GM12872 (cell line): Measurements from ENCODE around the gene TCERG1L.

Experiments used
- CTCF ChIP-seq: IDR thresholded peaks from 3 replicates; pipeline ENCODE4 v1.5.1; 2011; ENCODE audit warnings: low read depth, mild to moderate bottlenecking, low read length, moderate library complexity; ENCODE audit not compliant: insufficient read depth

The TCERG1L gene

DNA sequence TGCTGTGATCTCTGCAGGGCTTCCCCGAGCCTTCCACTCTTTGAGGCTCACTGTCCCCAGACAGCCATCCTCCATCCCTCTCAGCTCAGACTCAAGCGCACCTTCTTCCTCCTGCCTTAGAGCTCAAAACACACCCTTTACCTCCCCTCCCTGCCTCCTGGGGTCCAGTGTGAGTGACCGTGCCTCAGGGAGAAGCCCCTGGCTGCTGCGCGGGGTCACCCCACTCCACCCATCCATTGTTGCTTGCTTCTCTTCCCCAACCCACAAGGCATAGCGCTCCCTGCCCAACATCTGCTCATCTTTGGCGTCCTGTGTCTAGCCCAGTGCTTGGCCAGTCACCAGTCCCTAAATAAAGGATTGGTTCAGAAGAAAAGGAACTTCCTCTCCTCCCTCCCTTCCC lies 170.3 kb downstream of the TCERG1L start:
- no peak for TF ChIP-seq CTCF

DNA sequence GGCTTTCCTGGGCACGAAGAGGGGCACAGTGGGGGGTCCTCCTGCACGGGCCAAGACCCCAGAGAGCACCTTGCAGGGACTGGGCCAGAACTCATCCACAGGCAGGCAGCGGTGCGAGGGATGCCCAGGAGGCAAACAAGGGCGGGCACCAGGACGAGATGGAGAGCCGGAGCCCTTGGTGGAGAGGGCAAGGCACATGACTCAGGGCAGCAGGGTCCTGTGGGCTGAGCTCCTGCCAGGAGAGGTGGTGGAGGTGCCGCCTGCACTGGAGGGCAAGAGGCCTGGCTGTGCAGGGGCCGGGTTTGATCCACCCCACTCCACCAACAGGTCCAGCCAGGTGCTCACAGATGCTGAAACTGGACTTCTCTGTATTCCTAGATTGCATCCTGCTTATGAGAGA lies 170.9 kb downstream of the TCERG1L start:
- no peak for TF ChIP-seq CTCF

- TF ChIP-seq CTCF, result no peak
Measured at GRCh38 chr10:131137223-131137622, 174.3 kb downstream of the TCERG1L start.

DNA sequence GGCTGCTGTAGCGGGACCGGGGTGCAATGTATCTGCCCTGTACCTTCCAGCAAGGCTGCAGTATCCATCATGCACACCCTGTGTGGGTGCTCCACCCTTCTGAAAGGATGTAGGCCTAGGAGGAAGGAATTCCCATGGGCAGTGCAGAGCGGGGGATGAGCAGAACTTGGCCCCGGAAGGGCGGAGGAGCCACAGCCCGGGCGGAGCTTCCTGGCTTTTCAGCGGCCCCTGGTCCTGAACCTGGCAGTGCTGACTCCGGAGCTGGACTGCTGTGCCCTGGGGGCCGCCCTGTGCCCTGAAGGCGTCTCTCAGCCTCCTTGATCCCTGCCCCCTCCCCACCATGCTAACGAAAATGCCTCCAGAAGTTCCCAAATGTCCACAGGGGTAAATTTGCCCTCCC lies 175.8 kb downstream of the TCERG1L start:
- no peak for TF ChIP-seq CTCF

DNA sequence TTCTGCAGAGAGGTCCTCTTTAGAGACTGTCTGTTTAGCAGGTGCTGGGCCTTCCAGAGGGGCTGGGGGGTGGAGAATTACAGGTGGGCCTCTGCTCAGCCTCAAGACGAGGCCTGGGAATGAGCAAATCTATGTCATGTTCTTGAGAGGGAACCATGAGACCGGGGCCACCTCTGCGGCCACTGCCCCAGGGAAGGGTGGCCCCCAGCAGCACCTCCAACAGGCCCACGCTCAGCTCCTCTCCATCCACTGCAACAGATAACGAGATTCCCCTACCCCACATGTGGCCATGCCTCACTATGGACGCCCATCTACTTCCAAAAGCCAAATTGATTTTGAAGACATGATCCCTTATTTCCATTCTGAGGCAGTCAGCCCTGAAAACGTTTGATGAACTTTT lies 176.9 kb downstream of the TCERG1L start:
- TF ChIP-seq CTCF, result no peak

DNA sequence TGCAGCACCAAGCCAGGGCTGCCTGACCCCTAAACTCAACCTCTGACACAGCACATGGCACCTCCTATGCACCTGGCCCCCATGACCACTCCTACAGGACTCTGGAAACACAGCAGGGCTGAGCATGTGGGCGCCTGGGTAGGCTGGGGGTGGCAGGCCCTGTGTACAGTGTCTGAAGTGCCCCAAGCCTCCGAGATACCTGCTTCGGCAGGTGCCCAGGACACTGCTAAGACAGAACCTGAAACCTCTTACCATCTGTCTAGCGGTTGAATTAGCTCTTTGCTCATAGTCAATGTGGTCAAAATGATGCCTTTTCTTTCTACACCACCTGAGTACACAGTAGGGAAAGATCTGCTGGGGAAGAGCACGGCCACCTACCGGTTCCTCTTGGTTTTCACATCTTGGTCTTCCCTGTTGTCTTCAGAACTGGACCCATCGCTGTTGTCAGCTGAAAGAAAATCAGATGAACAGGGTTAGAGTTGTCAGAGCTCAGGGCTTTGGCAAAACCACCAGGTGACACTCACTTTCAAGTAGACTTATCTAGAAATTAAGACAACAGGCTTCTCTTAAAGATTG lies 177.4 kb downstream of the TCERG1L start:
- TF ChIP-seq CTCF, result no peak

GRCh38 chr10:131132681-131133080 lies 178.8 kb downstream of the TCERG1L start:
- TF ChIP-seq CTCF, result no peak
